ENCODE data around the gene ZFP57. TPM values are rescaled to one million over a fixed set of nuclear protein-coding genes. Genes with fewer than 3 reads are reported as not detected.

ZFP57 gene
- not detected for total RNA-seq

- Histone ChIP-seq H3K36me3 (no peaks in the 10 kb centered on the region), H3K9ac (ENCODE audit: low read depth in 2 of 2, low read length in 2 of 2) (peak within 1 kb of the TSS in 1 of 2 donors; percentile 56), H3K27ac (no peak within 1 kb of the TSS), H3K4me3 (no peak within 1 kb of the TSS), H3K4me1 (no peaks in the 10 kb centered on the region), H3K9me3 (no peaks in the 10 kb centered on the region), H3K27me3 (no peaks in the 10 kb centered on the region)
- intact Hi-C loops (cut with DNase I), result no loop called here
- no peak for DNase-seq
- TF ChIP-seq CTCF (IDR thresholded peaks at IDR 0.05), result no peak
Measured at GRCh38 chr6:29680904-29681303, at the start of gene ZFP57. Gene ZFP57, minus strand, starts transcription at chr6:29681152. Its CDS starts 4,149 bp downstream, at chr6:29677003.

GRCh38 chr6:29730575-29731126, 49.7 kb upstream of the ZFP57 start:
- no peaks in the 10 kb centered on the region for H3K4me1 ChIP-seq
- DNase-seq, result no peak
- no peaks in the 10 kb centered on the region for H3K9me3 ChIP-seq
- peaks cover 9% of the 10 kb centered on the region for H3K36me3 ChIP-seq
- H3K27ac ChIP-seq, result no peak overlapping the region
- no peak overlapping the region for H3K9ac ChIP-seq (ENCODE audit: low read depth in 2 of 2, low read length in 2 of 2)
- no peak for TF ChIP-seq CTCF (IDR thresholded peaks at IDR 0.05)
- H3K4me3 ChIP-seq, result no peak overlapping the region
- intact Hi-C loops (cut with DNase I), result no loop called here
- no peaks in the 10 kb centered on the region for H3K27me3 ChIP-seq

- H3K27ac ChIP-seq, result no peak overlapping the region
- TF ChIP-seq CTCF (IDR thresholded peaks at IDR 0.05), result no peak
- intact Hi-C loops (cut with DNase I), result no loop called here
- no peak overlapping the region for H3K9ac ChIP-seq (ENCODE audit: low read depth in 2 of 2, low read length in 2 of 2)
- H3K4me3 ChIP-seq, result no peak overlapping the region
- H3K4me1 ChIP-seq, result no peaks in the 10 kb centered on the region
- no peak for DNase-seq
- H3K36me3 ChIP-seq, result peaks cover 9% of the 10 kb centered on the region
- H3K27me3 ChIP-seq, result no peaks in the 10 kb centered on the region
- H3K9me3 ChIP-seq, result no peaks in the 10 kb centered on the region
Measured at GRCh38 chr6:29729774-29730328, 48.9 kb upstream of the ZFP57 start.

- no peak overlapping the region for H3K4me3 ChIP-seq
- H3K27ac ChIP-seq, result no peak overlapping the region
- H3K27me3 ChIP-seq, result no peaks in the 10 kb centered on the region
- intact Hi-C loops (cut with DNase I), result no loop called here
- H3K9me3 ChIP-seq, result no peaks in the 10 kb centered on the region
- no peak for DNase-seq
- no peaks in the 10 kb centered on the region for H3K4me1 ChIP-seq
- no peak overlapping the region for H3K9ac ChIP-seq (ENCODE audit: low read depth in 2 of 2, low read length in 2 of 2)
- no peak for TF ChIP-seq CTCF (IDR thresholded peaks at IDR 0.05)
- H3K36me3 ChIP-seq, result peaks cover 9% of the 10 kb centered on the region
Measured at GRCh38 chr6:29728875-29729270, 47.9 kb upstream of the ZFP57 start.

GRCh38 chr6:29728173-29728874, 47.4 kb upstream of the ZFP57 start:
- Histone ChIP-seq H3K27me3 (no peaks in the 10 kb centered on the region), H3K4me1 (no peaks in the 10 kb centered on the region), H3K36me3 (peaks cover 9% of the 10 kb centered on the region), H3K27ac (no peak overlapping the region), H3K9ac (ENCODE audit: low read depth in 2 of 2, low read length in 2 of 2) (no peak overlapping the region), H3K9me3 (no peaks in the 10 kb centered on the region), H3K4me3 (no peak overlapping the region)
- no peak for DNase-seq
- intact Hi-C loops (cut with DNase I), result no loop called here
- TF ChIP-seq CTCF (IDR thresholded peaks at IDR 0.05), result no peak
